Heart right ventricle (tissue), 16 donors: Measurements from ENCODE around the gene IBA57. TPM values are rescaled to one million over a fixed set of nuclear protein-coding genes. Genes with fewer than 3 reads are reported as not detected.

Experiments used
- ATAC-seq, 8 donors: fragments of 200-7000 bp; cut with Tn5 transposase; one replicate each; pipeline ENCODE4 v1.9.1; 2020; ENCODE audit warnings: mild to moderate bottlenecking in 8 of 8, moderate library complexity in 8 of 8, moderate number of reproducible peaks in 1 of 8
- DNase-seq, 2 donors: peaks; one replicate each; pipeline ENCODE4 v3.0.0-alpha.2; 2020
- H3K27ac ChIP-seq, 10 donors: fragments of 200-600 bp; sonication (generic) in 2 of 10; one replicate each; pipeline versions ENCODE4 v1.5.0 to v1.8.0; 2020 to 2022; ENCODE audit warnings: mild to moderate bottlenecking in 3 of 10
- H3K27me3 ChIP-seq, 7 donors: fragments of 200-600 bp; one replicate each; pipeline ENCODE4 v1.8.0; 2021 to 2022; ENCODE audit warnings: mild to moderate bottlenecking in 2 of 7
- H3K36me3 ChIP-seq, 9 donors: fragments of 200-600 bp; sonication (generic) in 1 of 9; one replicate each; pipeline versions ENCODE4 v1.5.0 to v1.8.0; 2020 to 2022; ENCODE audit warnings: mild to moderate bottlenecking in 2 of 9
- H3K4me1 ChIP-seq, 9 donors: fragments of 200-600 bp; sonication (generic) in 1 of 9; one replicate each; pipeline versions ENCODE4 v1.5.0 to v1.8.0; 2020 to 2022; ENCODE audit warnings: mild to moderate bottlenecking in 4 of 9
- H3K4me3 ChIP-seq, 10 donors: fragments of 200-600 bp; sonication (generic) in 2 of 10; one replicate each; pipeline versions ENCODE4 v1.5.0 to v1.8.0; 2020 to 2022; ENCODE audit warnings: mild to moderate bottlenecking in 7 of 10, moderate library complexity in 2 of 10
- H3K9me3 ChIP-seq, 11 donors: fragments of 200-600 bp in 10 of 11; sonication (generic) in 2 of 11; one replicate each; pipeline versions ENCODE4 v1.5.0 to v1.8.0; 2013 to 2022; ENCODE audit warnings: mild to moderate bottlenecking in 2 of 11, control low read depth in 1 of 11, moderate library complexity in 1 of 11
- CTCF ChIP-seq, 9 donors: fragments of 200-600 bp; sonication (generic) in 2 of 9; IDR thresholded peaks; one replicate each; pipeline versions ENCODE4 v1.5.0 to v1.8.0; 2021 to 2022; ENCODE audit warnings: antibody characterized with exemption in 9 of 9, mild to moderate bottlenecking in 5 of 9, moderate library complexity in 1 of 9
- WGBS, 2 donors: extraction: QIAGEN DNeasy Blood & Tissue Kit; methylation state at CpG; one replicate each; pipeline ENCODE4 v1.1.7; 2013; ENCODE audit warnings: inconsistent platforms in 1 of 2; 5-methylcytosine and 5-hydroxymethylcytosine counted together
- intact Hi-C, 10 donors: fragments of 100-400 bp; cut with DNase I; formaldehyde crosslinking; loops; one replicate each; pipeline versions ENCODE4 v1.11.1 to v1.14.2; 2022
- polyA plus RNA-seq, 2 donors: library from polyadenylated mRNA; stranded (reverse); fragments of 200-250 nt; gene quantifications; one replicate each; pipeline ENCODE4 v1.2.3, GENCODE V29; 2013
- total RNA-seq, 10 donors: library from RNA; stranded (reverse); fragmentation: NEBNext Ultra II Directional in 3 of 10; extraction: Animal tissue kit (Norgen Biotek cat#: 25700) in 3 of 10; gene quantifications; one replicate each; pipeline versions ENCODE4 v1.2.1 to v1.2.4, GENCODE V29; 2021 to 2023
- donor health status: Arrhythmogenic right ventricular cardiomyopathy.
- donor health status: ischemic (EF 13 %, LVEDD 7.1; RV severe dilation, severe dysfunction).
- donor health status: healthy with polysubstance abuse.
- donor health status: DM: no; HTN: yes; CAD: no.
- donor health status: DM: no; HTN: no; CAD: no.
- donor health status: ischemic (EF 25% LVEDD 6.9; RV normal size, moderate dysfunction).
- donor health status: ischemic (EF 25% LVEDD 5.7; RV mildly dilated, moderate dysfunction).
- donor health status: healthy.
- donor health status: DM: yes; HTN: yes; CAD: no.
- donor health status: Ischemic cardiomyopathy.
- donor health status: ischemic (EF 35%, LVEDD 5.7; RV mildly dilated, moderate dysfunction).
- donor health status: nonischemic (EF 11% LVEDD 7.7; RV severe dilation, severe dysfunction).
- donor health status: DM: yes; HTN: yes; CAD: no.
- donor health status: PGD.
- donor health status: ischemic (EF 29% LVEDD 5.4; RV normal size, mild dysfunction).
- donor health status: nonischemic (EF 23%, LVEDD 6.1; RV moderate dilation, normal function).

The IBA57 gene
- total and polyA plus RNA-seq, 12 donors, result 2.8 to 20.3 (median 16.1) TPM

DNA sequence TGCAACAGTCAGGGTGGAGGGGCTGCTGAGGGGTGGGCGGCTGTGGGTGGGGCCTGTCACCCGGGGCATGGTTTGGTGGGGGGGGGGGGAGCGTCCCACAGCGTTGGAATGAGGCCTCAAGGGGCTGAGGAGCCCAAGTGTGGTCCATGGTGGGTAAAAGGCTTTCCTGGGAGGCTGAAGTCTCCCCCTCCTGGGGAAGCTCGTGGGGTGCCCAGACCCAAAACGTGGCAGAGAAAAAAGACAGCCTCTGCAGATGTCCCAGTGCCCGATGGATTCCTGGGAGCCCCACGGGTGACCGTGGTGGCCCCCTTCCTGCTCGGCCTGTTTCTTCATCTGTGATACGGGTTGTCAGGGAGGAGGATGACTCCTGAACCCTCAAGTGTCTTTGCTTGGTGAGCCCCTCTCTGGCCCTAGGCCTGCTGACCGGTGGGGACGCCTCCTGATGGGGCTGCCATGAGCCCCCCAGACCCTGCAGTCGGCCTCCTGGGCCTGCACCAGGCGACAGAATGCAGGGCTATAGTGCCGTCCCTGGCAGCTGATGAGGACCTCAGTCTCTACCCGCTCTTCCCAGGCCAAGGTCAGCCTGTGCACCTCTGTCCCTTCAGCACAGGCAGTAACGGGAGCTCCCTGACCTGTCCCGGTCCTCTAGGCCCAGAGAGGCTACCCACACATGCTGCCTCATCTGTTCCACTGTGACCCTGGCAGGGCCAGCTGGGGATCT is 43.4 kb downstream of the IBA57 start:
- Histone ChIP-seq H3K27me3 (peaks cover 0 to 16% (median 13%) of the 10 kb centered on the region in 7 donors), H3K27ac (peak overlapping the region; percentile 76 to 100 (median 96)), H3K4me1 (peaks cover 8 to 59% (median 36%) of the 10 kb centered on the region in 9 donors), H3K4me3 (peak overlapping the region; percentile 2 to 79 (median 66)), H3K36me3 (peaks cover 0 to 4% (median 0%) of the 10 kb centered on the region in 9 donors), H3K9me3 (no peaks in the 10 kb centered on the region)
- WGBS, 2 donors, result 35 to 47% methylated on average over 16 to 19 of the region's 19 CpGs
- intact Hi-C loops, result loop anchor here in 6 of 10 donors (5.0 to 10.0 kb wide), 2 partner anchors 42 to 74 kb away; partner anchors contain the start of gene IBA57 (in 5 of the 6)
- TF ChIP-seq CTCF (IDR thresholded peaks at IDR 0.05), result no peak
- DNase-seq (no peak), ATAC-seq (peak in 4 of 8 donors; percentile 10 to 19 (median 13))

- intact Hi-C loops, result loop anchor here in 6 of 10 donors (5.0 to 10.0 kb wide), 3 partner anchors 42 to 308 kb away; partner anchors contain the start of gene IBA57 (in 5 of the 6)
- no peak for TF ChIP-seq CTCF (IDR thresholded peaks at IDR 0.05)
- Histone ChIP-seq H3K4me3 (peak overlapping the region; percentile 2 to 79 (median 66)), H3K27ac (peak overlapping the region; percentile 76 to 100 (median 96)), H3K4me1 (peaks cover 10 to 65% (median 42%) of the 10 kb centered on the region in 9 donors), H3K36me3 (peaks cover 0 to 9% (median 0%) of the 10 kb centered on the region in 9 donors), H3K27me3 (peaks cover 0 to 21% (median 13%) of the 10 kb centered on the region in 7 donors), H3K9me3 (no peaks in the 10 kb centered on the region)
- DNase-seq (no peak), ATAC-seq (no peak)
- 75 to 78% methylated on average over 3 of the region's 3 CpGs for WGBS, 2 donors
These were observed 44.1 kb downstream of the IBA57 start for GRCh38 chr1:228209657-228210056.

- Histone ChIP-seq H3K27me3 (peaks cover 0 to 21% (median 13%) of the 10 kb centered on the region in 7 donors), H3K9me3 (no peaks in the 10 kb centered on the region), H3K4me1 (peaks cover 13 to 70% (median 42%) of the 10 kb centered on the region in 9 donors), H3K27ac (peak overlapping the region; percentile 76 to 100 (median 96)), H3K36me3 (peaks cover 0 to 15% (median 0%) of the 10 kb centered on the region in 9 donors), H3K4me3 (peak overlapping the region in 9 of 10 donors; percentile 51 to 79 (median 67))
- DNase-seq (peak; percentile 48 to 51), ATAC-seq (peak; percentile 5 to 51 (median 28))
- 55 to 56% methylated on average over 11 of the region's 11 CpGs for WGBS, 2 donors
- intact Hi-C loops, result loop anchor here in 1 of 10 donors (5.0 kb wide), 1 partner anchor 307 kb away; no protein-coding TSS in a partner anchor
- no peak for TF ChIP-seq CTCF (IDR thresholded peaks at IDR 0.05)
These were observed 44.6 kb downstream of the IBA57 start for GRCh38 chr1:228210076-228210651.
